Endodermal cell (in vitro differentiated cells): Measurements from ENCODE around the gene KCNT1. TPM values are rescaled to one million over a fixed set of nuclear protein-coding genes. Genes with fewer than 3 reads are reported as not detected.

Source experiments
- DNase-seq: peaks from one replicate; pipeline ENCODE4 v3.0.0-alpha.2; 2017
- H3K27ac ChIP-seq: 2 replicates; pipeline ENCODE4 v1.5.1; 2013; ENCODE audit warnings: mild to moderate bottlenecking, low read depth, low read length, moderate library complexity
- H3K27me3 ChIP-seq: 2 replicates; pipeline ENCODE4 v1.6.1; 2013; ENCODE audit warnings: mild to moderate bottlenecking, low read length, moderate library complexity; ENCODE audit not compliant: insufficient read depth, control insufficient read depth, poor library complexity, severe bottlenecking
- H3K36me3 ChIP-seq: 2 replicates; pipeline ENCODE4 v1.7.0; 2013; ENCODE audit warnings: mild to moderate bottlenecking, low read length, moderate library complexity; ENCODE audit not compliant: control insufficient read depth, insufficient read depth
- H3K4me1 ChIP-seq: one replicate; pipeline ENCODE4 v1.7.0; 2013; ENCODE audit warnings: low read length; ENCODE audit not compliant: control insufficient read depth, insufficient read depth
- H3K4me3 ChIP-seq: 2 replicates; pipeline ENCODE4 v1.5.1; 2013; ENCODE audit warnings: mild to moderate bottlenecking, low read length, moderate library complexity
- H3K9ac ChIP-seq: 2 replicates; pipeline ENCODE4 v1.6.1; 2013; ENCODE audit warnings: mild to moderate bottlenecking, low read length, moderate library complexity; ENCODE audit not compliant: poor library complexity, severe bottlenecking; ENCODE audit errors: extremely low read depth
- H3K9me3 ChIP-seq: 2 replicates; pipeline ENCODE4 v1.6.1; 2013; ENCODE audit warnings: mild to moderate bottlenecking, low read length, moderate library complexity; ENCODE audit not compliant: control insufficient read depth
- H3K27ac Mint-ChIP-seq: 2 replicates; pipeline ENCODE4 v1.8.0; 2020; ENCODE audit warnings: mixed read lengths
- H3K27me3 Mint-ChIP-seq: 2 replicates; pipeline ENCODE4 v1.8.0; 2021; ENCODE audit warnings: mild to moderate bottlenecking, mixed read lengths; ENCODE audit not compliant: insufficient read depth
- H3K36me3 Mint-ChIP-seq: 2 replicates; pipeline ENCODE4 v1.8.0; 2020; ENCODE audit warnings: low read depth, mixed read lengths
- H3K4me1 Mint-ChIP-seq: 2 replicates; pipeline ENCODE4 v1.8.0; 2020; ENCODE audit warnings: mixed read lengths
- H3K4me3 Mint-ChIP-seq: 2 replicates; pipeline ENCODE4 v1.8.0; 2020; ENCODE audit warnings: mild to moderate bottlenecking, moderate library complexity, mixed read lengths
- H3K9me3 Mint-ChIP-seq: 2 replicates; pipeline ENCODE4 v1.8.0; 2020; ENCODE audit warnings: mild to moderate bottlenecking, mixed read lengths
- WGBS, 2 experiments: methylation state at CpG; one replicate each; pipeline versions ENCODE4 v1.1.5 to v1.1.7; 2013; ENCODE audit warnings: missing lambda C conversion rate in 2 of 2, mixed read lengths in 1 of 2; ENCODE audit not compliant: insufficient coverage in 1 of 2, insufficient read length in 1 of 2; 5-methylcytosine and 5-hydroxymethylcytosine counted together
- total RNA-seq, 2 donors: library from RNA; stranded (reverse); fragmentation: NEBNext Ultra II Directional in 1 of 2; extraction: Animal tissue kit (Norgen Biotek cat#: 25700) in 1 of 2; gene quantifications; 2 replicates in 1 of 2; 3 replicates in 1 of 2; pipeline ENCODE4 v1.2.1, GENCODE V29; 2021
- TF ChIP-seq, protein P1 (sequence below): fragments of 200-600 bp; sonication (generic); conservative IDR thresholded peaks from 2 replicates; pipeline ENCODE4 v1.5.0; 2021; ENCODE audit warnings: antibody characterized with exemption, mild to moderate bottlenecking

KCNT1 gene
- total RNA-seq, 2 donors from 2014 or later: 0.15 TPM; not detected in 1

DNA sequence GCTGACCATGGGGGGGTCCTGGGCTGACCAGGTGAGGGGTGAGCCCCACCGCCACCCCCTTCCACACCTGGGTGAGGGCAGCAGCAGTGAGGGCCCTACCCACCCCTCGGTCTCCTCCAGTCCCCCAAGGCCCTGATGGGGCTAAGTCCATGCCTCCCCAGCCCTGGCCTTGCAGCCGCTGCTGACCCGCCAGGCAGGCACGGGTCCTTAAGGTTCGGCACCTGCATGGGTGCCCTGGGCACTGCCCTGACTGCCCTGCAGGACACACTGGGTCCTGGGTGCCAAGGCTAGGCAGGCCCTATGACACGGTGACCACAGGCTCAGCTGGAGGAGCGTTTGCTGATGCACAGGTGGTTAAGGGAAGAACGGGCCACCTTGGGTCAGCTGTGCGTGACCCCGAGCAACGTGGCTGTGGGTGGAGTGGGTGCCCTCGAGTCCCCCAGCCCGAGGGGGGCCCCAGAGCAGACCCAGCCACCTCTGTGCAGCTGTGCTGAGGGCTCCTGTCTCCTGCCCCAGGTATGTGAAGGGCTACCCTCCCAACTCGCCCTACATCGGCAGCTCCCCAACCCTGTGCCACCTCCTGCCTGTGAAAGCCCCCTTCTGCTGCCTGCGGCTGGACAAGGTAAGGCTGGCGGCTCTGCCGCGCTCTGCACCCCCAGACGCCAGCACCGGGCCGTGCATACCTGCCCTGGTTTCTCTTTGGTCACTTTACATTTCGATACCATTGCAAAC, 73.0 kb downstream of the KCNT1 start:
- Mint-ChIP-seq H3K4me3 (no peak overlapping the region), H3K27me3 (no peaks in the 10 kb centered on the region), H3K9me3 (no peaks in the 10 kb centered on the region), H3K27ac (no peak overlapping the region), H3K36me3 (no peaks in the 10 kb centered on the region), H3K4me1 (no peaks in the 10 kb centered on the region)
- Histone ChIP-seq H3K4me1 (no peaks in the 10 kb centered on the region), H3K36me3 (no peaks in the 10 kb centered on the region), H3K9ac (no peak overlapping the region), H3K4me3 (no peak overlapping the region), H3K27me3 (no peaks in the 10 kb centered on the region), H3K27ac (no peak overlapping the region), H3K9me3 (no peaks in the 10 kb centered on the region)
- 90% methylated on average over 7 to 24 of the region's 24 CpGs for WGBS, 2 experiments
- DNase-seq: no peak
- TF ChIP-seq, protein P1, sequence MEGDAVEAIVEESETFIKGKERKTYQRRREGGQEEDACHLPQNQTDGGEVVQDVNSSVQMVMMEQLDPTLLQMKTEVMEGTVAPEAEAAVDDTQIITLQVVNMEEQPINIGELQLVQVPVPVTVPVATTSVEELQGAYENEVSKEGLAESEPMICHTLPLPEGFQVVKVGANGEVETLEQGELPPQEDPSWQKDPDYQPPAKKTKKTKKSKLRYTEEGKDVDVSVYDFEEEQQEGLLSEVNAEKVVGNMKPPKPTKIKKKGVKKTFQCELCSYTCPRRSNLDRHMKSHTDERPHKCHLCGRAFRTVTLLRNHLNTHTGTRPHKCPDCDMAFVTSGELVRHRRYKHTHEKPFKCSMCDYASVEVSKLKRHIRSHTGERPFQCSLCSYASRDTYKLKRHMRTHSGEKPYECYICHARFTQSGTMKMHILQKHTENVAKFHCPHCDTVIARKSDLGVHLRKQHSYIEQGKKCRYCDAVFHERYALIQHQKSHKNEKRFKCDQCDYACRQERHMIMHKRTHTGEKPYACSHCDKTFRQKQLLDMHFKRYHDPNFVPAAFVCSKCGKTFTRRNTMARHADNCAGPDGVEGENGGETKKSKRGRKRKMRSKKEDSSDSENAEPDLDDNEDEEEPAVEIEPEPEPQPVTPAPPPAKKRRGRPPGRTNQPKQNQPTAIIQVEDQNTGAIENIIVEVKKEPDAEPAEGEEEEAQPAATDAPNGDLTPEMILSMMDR: no peak

DNA sequence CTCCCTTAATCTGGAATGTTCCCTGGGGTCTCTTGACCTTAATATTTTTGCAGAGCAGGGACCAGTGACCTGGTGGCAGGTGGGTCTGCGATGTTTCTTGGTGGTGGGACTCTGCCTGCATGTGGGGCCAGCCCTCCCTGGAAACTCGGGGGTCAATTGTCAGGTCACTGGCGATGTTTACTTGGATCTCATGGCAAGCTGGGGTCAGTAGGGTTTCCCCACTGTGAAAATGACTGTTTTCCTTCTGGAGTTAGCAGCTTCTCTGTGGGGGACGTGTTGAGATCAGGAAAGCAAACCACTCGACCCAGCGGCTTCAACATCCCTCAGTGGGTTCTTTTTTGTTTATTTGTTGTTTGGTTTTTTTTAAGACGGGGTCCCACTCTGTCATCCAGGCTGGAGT, 73.9 kb downstream of the KCNT1 start:
- H3K36me3 Mint-ChIP-seq: no peaks in the 10 kb centered on the region
- H3K4me1 Mint-ChIP-seq: no peaks in the 10 kb centered on the region
- H3K27me3 Mint-ChIP-seq: no peaks in the 10 kb centered on the region
- Histone ChIP-seq H3K9ac (no peak overlapping the region), H3K9me3 (no peaks in the 10 kb centered on the region), H3K27me3 (no peaks in the 10 kb centered on the region), H3K36me3 (no peaks in the 10 kb centered on the region), H3K4me1 (no peaks in the 10 kb centered on the region), H3K27ac (no peak overlapping the region), H3K4me3 (no peak overlapping the region)
- no peaks in the 10 kb centered on the region for H3K9me3 Mint-ChIP-seq
- no peak for DNase-seq
- 82 to 94% methylated on average over 3 to 7 of the region's 7 CpGs for WGBS, 2 experiments
- no peak overlapping the region for H3K4me3 Mint-ChIP-seq
- TF ChIP-seq, protein P1: no peak
- H3K27ac Mint-ChIP-seq: no peak overlapping the region

DNA sequence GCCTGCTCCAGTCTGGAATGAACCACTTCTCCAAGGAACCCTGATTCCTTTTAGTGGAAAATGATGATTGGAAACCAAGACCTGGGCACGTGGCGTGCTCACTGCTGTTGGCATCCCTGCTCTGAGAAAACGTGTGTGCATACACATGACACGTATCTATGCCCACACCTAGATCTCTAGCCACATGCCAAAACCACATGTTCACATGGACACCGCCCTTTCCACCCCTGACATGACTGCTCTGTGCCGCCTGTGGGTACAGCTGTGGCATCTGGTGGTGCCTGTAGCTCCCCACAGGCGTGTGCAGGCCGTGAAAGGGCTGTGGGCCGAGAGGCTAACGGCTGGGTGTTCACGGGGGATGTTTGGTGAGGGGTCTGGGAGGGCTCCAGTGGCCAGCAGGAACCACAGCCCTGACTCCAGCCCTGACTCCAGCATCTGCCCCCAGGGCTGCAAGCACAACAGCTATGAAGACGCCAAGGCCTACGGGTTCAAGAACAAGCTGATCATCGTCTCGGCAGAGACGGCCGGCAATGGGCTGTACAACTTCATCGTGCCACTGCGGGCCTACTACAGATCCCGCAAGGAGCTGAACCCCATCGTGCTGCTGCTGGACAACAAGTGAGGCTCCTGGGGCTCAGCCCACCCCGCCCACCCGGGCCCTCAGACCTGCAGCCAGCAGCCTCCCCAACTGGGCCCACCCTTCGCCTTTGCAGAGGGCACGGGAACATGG, 75.1 kb downstream of the KCNT1 start:
- Mint-ChIP-seq H3K27ac (no peak overlapping the region), H3K4me3 (no peak overlapping the region), H3K4me1 (no peaks in the 10 kb centered on the region), H3K9me3 (no peaks in the 10 kb centered on the region), H3K27me3 (no peaks in the 10 kb centered on the region), H3K36me3 (no peaks in the 10 kb centered on the region)
- Histone ChIP-seq H3K27ac (no peak overlapping the region), H3K9ac (no peak overlapping the region), H3K4me1 (no peaks in the 10 kb centered on the region), H3K27me3 (no peaks in the 10 kb centered on the region), H3K36me3 (no peaks in the 10 kb centered on the region), H3K4me3 (no peak overlapping the region), H3K9me3 (no peaks in the 10 kb centered on the region)
- no peak for DNase-seq
- 86 to 87% methylated on average over 18 to 25 of the region's 25 CpGs for WGBS, 2 experiments
- TF ChIP-seq, protein P1: no peak
